H1 (cell line): Measurements from ENCODE around the gene FAM216A. TPM values are rescaled to one million over a fixed set of nuclear protein-coding genes. Genes with fewer than 3 reads are reported as not detected.

Experiments
- BCL11A ChIP-seq, 2 experiments: IDR thresholded peaks; one replicate each; pipeline ENCODE4 v1.6.1; 2011; ENCODE audit warnings: low read depth in 2 of 2, low read length in 2 of 2, mild to moderate bottlenecking in 2 of 2
- CBX8 ChIP-seq: fragments of 300-800, 300-1000 bp; sonication (generic); IDR thresholded peaks from 2 replicates; pipeline ENCODE4 v1.7.1; 2016; ENCODE audit warnings: low read depth, low read length, borderline replicate concordance
- E2F6 ChIP-seq: IDR thresholded peaks from 2 replicates; pipeline ENCODE4 v1.6.1; 2012; ENCODE audit warnings: inconsistent platforms
- GABPA ChIP-seq: IDR thresholded peaks from 2 replicates; pipeline ENCODE4 v1.6.1; 2011; ENCODE audit warnings: mild to moderate bottlenecking, low read length, moderate library complexity, borderline replicate concordance; ENCODE audit not compliant: insufficient read depth
- RAD21 ChIP-seq, 2 experiments: IDR thresholded peaks in 1 of 2; conservative IDR thresholded peaks in 1 of 2; 2 replicates each; pipeline ENCODE4 v1.6.1; 2011; ENCODE audit warnings: low read depth in 2 of 2, low read length in 2 of 2, improper control_type of control experiment in 1 of 2, inconsistent platforms in 1 of 2, mild to moderate bottlenecking in 1 of 2, moderate library complexity in 1 of 2
- SRF ChIP-seq: IDR thresholded peaks from 2 replicates; pipeline ENCODE4 v1.6.1; 2011; ENCODE audit warnings: mild to moderate bottlenecking, low read depth, low read length, moderate library complexity
- SUZ12 ChIP-seq: fragments of 200-600 bp; sonication (generic); IDR thresholded peaks from 2 replicates; pipeline ENCODE4 v1.6.1; 2012; ENCODE audit warnings: mild to moderate bottlenecking, inconsistent platforms, low read length, moderate library complexity, mixed read lengths
- TEAD4 ChIP-seq: IDR thresholded peaks from 2 replicates; pipeline ENCODE4 v1.6.1; 2012; ENCODE audit warnings: low read depth, low read length, inconsistent platforms, mixed read lengths
- polyA plus RNA-seq, 7 experiments: library from polyadenylated mRNA; depleted of rRNA in 3 of 7; stranded (reverse) in 5 of 7; unstranded in 2 of 7; fragments of >200 nt in 5 of 7; fragments of 200-250 nt in 2 of 7; gene quantifications; 1 replicate in 5 of 7; 2 replicates in 1 of 7; 4 replicates in 1 of 7; pipeline versions ENCODE4 v1.2.1 to v1.2.3, GENCODE V29; 2011 to 2013; ENCODE audit warnings: missing spikeins in 2 of 7, mixed read lengths in 2 of 7
- total RNA-seq: library from RNA; stranded (reverse); fragmentation: NEBNext Ultra II Directional; extraction: Animal tissue kit (Norgen Biotek cat#: 25700); gene quantifications from 2 replicates; pipeline ENCODE4 v1.2.1, GENCODE V29; 2021
- TF ChIP-seq, protein P1 (sequence below): fragments of 300-600 bp; sonication (generic); IDR thresholded peaks from 2 replicates; pipeline ENCODE4 v1.7.1; 2012; ENCODE audit warnings: low read length, moderate library complexity, mild to moderate bottlenecking, inconsistent platforms; ENCODE audit not compliant: insufficient replicate concordance

The FAM216A gene
- total and polyA plus RNA-seq, 2 of the 8 experiments (the other 6 are each of a cell fraction or from before 2014, with no cell fraction given): 19.8 to 24.6 TPM

GRCh38 chr12:110508071-110508586 lies 39.5 kb downstream of the FAM216A start (continued):
- TF ChIP-seq, protein P1, sequence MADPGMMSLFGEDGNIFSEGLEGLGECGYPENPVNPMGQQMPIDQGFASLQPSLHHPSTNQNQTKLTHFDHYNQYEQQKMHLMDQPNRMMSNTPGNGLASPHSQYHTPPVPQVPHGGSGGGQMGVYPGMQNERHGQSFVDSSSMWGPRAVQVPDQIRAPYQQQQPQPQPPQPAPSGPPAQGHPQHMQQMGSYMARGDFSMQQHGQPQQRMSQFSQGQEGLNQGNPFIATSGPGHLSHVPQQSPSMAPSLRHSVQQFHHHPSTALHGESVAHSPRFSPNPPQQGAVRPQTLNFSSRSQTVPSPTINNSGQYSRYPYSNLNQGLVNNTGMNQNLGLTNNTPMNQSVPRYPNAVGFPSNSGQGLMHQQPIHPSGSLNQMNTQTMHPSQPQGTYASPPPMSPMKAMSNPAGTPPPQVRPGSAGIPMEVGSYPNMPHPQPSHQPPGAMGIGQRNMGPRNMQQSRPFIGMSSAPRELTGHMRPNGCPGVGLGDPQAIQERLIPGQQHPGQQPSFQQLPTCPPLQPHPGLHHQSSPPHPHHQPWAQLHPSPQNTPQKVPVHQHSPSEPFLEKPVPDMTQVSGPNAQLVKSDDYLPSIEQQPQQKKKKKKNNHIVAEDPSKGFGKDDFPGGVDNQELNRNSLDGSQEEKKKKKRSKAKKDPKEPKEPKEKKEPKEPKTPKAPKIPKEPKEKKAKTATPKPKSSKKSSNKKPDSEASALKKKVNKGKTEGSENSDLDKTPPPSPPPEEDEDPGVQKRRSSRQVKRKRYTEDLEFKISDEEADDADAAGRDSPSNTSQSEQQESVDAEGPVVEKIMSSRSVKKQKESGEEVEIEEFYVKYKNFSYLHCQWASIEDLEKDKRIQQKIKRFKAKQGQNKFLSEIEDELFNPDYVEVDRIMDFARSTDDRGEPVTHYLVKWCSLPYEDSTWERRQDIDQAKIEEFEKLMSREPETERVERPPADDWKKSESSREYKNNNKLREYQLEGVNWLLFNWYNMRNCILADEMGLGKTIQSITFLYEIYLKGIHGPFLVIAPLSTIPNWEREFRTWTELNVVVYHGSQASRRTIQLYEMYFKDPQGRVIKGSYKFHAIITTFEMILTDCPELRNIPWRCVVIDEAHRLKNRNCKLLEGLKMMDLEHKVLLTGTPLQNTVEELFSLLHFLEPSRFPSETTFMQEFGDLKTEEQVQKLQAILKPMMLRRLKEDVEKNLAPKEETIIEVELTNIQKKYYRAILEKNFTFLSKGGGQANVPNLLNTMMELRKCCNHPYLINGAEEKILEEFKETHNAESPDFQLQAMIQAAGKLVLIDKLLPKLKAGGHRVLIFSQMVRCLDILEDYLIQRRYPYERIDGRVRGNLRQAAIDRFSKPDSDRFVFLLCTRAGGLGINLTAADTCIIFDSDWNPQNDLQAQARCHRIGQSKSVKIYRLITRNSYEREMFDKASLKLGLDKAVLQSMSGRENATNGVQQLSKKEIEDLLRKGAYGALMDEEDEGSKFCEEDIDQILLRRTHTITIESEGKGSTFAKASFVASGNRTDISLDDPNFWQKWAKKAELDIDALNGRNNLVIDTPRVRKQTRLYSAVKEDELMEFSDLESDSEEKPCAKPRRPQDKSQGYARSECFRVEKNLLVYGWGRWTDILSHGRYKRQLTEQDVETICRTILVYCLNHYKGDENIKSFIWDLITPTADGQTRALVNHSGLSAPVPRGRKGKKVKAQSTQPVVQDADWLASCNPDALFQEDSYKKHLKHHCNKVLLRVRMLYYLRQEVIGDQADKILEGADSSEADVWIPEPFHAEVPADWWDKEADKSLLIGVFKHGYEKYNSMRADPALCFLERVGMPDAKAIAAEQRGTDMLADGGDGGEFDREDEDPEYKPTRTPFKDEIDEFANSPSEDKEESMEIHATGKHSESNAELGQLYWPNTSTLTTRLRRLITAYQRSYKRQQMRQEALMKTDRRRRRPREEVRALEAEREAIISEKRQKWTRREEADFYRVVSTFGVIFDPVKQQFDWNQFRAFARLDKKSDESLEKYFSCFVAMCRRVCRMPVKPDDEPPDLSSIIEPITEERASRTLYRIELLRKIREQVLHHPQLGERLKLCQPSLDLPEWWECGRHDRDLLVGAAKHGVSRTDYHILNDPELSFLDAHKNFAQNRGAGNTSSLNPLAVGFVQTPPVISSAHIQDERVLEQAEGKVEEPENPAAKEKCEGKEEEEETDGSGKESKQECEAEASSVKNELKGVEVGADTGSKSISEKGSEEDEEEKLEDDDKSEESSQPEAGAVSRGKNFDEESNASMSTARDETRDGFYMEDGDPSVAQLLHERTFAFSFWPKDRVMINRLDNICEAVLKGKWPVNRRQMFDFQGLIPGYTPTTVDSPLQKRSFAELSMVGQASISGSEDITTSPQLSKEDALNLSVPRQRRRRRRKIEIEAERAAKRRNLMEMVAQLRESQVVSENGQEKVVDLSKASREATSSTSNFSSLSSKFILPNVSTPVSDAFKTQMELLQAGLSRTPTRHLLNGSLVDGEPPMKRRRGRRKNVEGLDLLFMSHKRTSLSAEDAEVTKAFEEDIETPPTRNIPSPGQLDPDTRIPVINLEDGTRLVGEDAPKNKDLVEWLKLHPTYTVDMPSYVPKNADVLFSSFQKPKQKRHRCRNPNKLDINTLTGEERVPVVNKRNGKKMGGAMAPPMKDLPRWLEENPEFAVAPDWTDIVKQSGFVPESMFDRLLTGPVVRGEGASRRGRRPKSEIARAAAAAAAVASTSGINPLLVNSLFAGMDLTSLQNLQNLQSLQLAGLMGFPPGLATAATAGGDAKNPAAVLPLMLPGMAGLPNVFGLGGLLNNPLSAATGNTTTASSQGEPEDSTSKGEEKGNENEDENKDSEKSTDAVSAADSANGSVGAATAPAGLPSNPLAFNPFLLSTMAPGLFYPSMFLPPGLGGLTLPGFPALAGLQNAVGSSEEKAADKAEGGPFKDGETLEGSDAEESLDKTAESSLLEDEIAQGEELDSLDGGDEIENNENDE: no peak
- TF ChIP-seq GABPA (no peak), SUZ12 (no peak), TEAD4 (no peak), BCL11A (IDR thresholded peaks at IDR 0.05; ENCODE audit: low read depth in 2 of 2, low read length in 2 of 2) (no peak), E2F6 (no peak), RAD21 (IDR thresholded peaks at IDR 0.05 in 1 of 2, conservative IDR thresholded peaks at IDR 0.05 in 1 of 2; ENCODE audit: low read depth in 2 of 2, low read length in 2 of 2) (no peak), CBX8 (no peak), SRF (no peak)
